HCT116 (cell line): ENCODE results near the gene FXYD2.
A peak's percentile ranks its signal among the peaks of the same experiment; 100 is the strongest.

Experiments used
- CEBPB ChIP-seq: IDR thresholded peaks from 2 replicates; pipeline ENCODE4 v1.6.1; 2012; ENCODE audit warnings: low read depth
- EZH2phosphoT487 ChIP-seq: fragments of 200-600 bp; IDR thresholded peaks from 2 replicates; pipeline ENCODE4 v1.6.1; 2018; ENCODE audit warnings: antibody characterized with exemption, borderline replicate concordance
- POLR2A ChIP-seq: IDR thresholded peaks from 2 replicates; pipeline ENCODE4 v1.7.0; 2011; ENCODE audit warnings: borderline replicate concordance; ENCODE audit not compliant: insufficient read depth, insufficient read length; ENCODE audit errors: extremely low read depth
- POLR2AphosphoS5 ChIP-seq: IDR thresholded peaks from 2 replicates; pipeline ENCODE4 v1.6.1; 2011; ENCODE audit warnings: mild to moderate bottlenecking, low read depth, low read length, moderate library complexity
- TF ChIP-seq, protein P1 (sequence below), 3 experiments: fragments of 200-600 bp in 1 of 3; sonication (generic) in 1 of 3; IDR thresholded peaks in 2 of 3; conservative IDR thresholded peaks in 1 of 3; 2 replicates each; pipeline ENCODE4 v1.5.1; 2012 to 2017; ENCODE audit warnings: low read depth in 2 of 3, low read length in 2 of 3, antibody characterized with exemption in 1 of 3, borderline replicate concordance in 1 of 3, control low read depth in 1 of 3, mild to moderate bottlenecking in 1 of 3, mixed read lengths in 1 of 3, mixed run types in 1 of 3, moderate library complexity in 1 of 3; ENCODE audit not compliant: insufficient read depth in 1 of 3
- TF ChIP-seq, protein P2 (sequence below): IDR thresholded peaks from 2 replicates; pipeline ENCODE4 v1.6.1; 2012; ENCODE audit warnings: low read depth

DNA sequence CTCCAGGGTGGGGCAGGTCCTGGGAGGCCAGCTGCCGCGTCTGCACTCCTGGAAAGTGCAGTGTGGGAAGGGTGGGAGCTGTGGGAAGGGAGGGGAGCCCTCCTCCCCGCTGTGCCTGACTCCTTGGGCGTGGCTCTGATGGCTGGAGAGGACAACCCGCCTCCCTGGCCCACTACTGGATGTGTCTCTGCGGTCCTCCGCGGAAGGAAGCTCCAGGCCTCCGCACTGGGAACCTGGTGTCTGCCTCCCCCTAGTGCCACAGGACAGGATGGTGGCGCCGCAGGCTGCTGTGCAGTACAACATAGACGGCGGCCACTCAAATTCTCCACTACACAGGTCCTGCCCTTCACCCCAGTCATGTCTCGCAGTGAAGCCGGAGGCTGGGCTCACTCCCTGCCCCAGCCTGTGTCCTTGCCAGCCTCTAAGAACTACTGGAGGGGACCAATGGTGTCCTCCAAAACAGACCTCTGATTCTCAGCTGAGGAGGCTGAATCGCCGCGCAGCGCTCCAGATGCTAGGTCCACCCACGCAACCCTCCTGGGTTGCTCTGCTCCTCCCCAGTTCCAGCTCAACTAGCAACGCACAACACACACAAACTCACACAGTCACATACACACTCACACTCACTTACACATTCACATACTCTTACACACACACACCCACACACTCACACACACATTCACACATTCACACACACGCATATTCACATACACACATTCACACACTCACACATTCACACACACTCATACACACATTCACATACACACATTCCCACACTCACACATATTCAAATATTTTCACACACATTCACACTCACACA lies 15.1 kb downstream of the FXYD2 start:
- no peak for TF ChIP-seq CEBPB
- TF ChIP-seq, protein P1, sequence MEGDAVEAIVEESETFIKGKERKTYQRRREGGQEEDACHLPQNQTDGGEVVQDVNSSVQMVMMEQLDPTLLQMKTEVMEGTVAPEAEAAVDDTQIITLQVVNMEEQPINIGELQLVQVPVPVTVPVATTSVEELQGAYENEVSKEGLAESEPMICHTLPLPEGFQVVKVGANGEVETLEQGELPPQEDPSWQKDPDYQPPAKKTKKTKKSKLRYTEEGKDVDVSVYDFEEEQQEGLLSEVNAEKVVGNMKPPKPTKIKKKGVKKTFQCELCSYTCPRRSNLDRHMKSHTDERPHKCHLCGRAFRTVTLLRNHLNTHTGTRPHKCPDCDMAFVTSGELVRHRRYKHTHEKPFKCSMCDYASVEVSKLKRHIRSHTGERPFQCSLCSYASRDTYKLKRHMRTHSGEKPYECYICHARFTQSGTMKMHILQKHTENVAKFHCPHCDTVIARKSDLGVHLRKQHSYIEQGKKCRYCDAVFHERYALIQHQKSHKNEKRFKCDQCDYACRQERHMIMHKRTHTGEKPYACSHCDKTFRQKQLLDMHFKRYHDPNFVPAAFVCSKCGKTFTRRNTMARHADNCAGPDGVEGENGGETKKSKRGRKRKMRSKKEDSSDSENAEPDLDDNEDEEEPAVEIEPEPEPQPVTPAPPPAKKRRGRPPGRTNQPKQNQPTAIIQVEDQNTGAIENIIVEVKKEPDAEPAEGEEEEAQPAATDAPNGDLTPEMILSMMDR (IDR thresholded peaks at IDR 0.05 in 2 of 3, conservative IDR thresholded peaks at IDR 0.05 in 1 of 3; ENCODE audit: borderline replicate concordance in 1 of 3, insufficient read depth in 1 of 3, low read depth in 2 of 3, low read length in 2 of 3) = peak; percentile 56 to 76 (median 65)
- TF ChIP-seq POLR2A = no peak
- TF ChIP-seq, protein P2, sequence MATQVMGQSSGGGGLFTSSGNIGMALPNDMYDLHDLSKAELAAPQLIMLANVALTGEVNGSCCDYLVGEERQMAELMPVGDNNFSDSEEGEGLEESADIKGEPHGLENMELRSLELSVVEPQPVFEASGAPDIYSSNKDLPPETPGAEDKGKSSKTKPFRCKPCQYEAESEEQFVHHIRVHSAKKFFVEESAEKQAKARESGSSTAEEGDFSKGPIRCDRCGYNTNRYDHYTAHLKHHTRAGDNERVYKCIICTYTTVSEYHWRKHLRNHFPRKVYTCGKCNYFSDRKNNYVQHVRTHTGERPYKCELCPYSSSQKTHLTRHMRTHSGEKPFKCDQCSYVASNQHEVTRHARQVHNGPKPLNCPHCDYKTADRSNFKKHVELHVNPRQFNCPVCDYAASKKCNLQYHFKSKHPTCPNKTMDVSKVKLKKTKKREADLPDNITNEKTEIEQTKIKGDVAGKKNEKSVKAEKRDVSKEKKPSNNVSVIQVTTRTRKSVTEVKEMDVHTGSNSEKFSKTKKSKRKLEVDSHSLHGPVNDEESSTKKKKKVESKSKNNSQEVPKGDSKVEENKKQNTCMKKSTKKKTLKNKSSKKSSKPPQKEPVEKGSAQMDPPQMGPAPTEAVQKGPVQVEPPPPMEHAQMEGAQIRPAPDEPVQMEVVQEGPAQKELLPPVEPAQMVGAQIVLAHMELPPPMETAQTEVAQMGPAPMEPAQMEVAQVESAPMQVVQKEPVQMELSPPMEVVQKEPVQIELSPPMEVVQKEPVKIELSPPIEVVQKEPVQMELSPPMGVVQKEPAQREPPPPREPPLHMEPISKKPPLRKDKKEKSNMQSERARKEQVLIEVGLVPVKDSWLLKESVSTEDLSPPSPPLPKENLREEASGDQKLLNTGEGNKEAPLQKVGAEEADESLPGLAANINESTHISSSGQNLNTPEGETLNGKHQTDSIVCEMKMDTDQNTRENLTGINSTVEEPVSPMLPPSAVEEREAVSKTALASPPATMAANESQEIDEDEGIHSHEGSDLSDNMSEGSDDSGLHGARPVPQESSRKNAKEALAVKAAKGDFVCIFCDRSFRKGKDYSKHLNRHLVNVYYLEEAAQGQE = no peak
- TF ChIP-seq POLR2AphosphoS5 = no peak
- no peak for TF ChIP-seq EZH2phosphoT487
